ENCODE data around the gene CRYAA. TPM values are rescaled to one million over a fixed set of nuclear protein-coding genes. Genes with fewer than 3 reads are reported as not detected.

Gene CRYAA
- total and polyA plus RNA-seq, 2 of the 8 experiments (the other 6 are each of a cell fraction or from before 2014, with no cell fraction given): not detected

GRCh38 chr21:43195121-43196021 is 26.6 kb downstream of the CRYAA start:
- H4K5ac ChIP-seq (ENCODE audit: insufficient read length, low read depth, low read length): no peak overlapping the region
- no peaks in the 10 kb centered on the region for H3K27me3 ChIP-seq (replicated peaks in 1 of 4; ENCODE audit: control insufficient read depth in 3 of 4, extremely low read depth in 1 of 4, insufficient read depth in 3 of 4, low read length in 3 of 4)
- H3K23me2 ChIP-seq (ENCODE audit: low read depth, low read length): peaks cover 4% of the 10 kb centered on the region; the same call in 1 of the 2 replicates
- H3K79me2 ChIP-seq (ENCODE audit: control insufficient read depth in 1 of 2, insufficient read depth in 2 of 2, low read length in 2 of 2): no peaks in the 10 kb centered on the region
- FAIRE-seq (no peak), DNase-seq (ENCODE audit: low read depth in 1 of 2, low spot score in 2 of 2) (no peak)
- no peak overlapping the region for H2AK5ac ChIP-seq (ENCODE audit: low read depth, low read length)
- ChIA-PET POLR2A (ENCODE audit: partially characterized antibody) (no interaction called here), CTCF (ENCODE audit: partially characterized antibody) (interaction anchor here (0.5 to 0.8 kb wide), 2 partner anchors 97 to 1052 kb away, joined by 3 read pairs; no protein-coding TSS in a partner anchor)
- H3K14ac ChIP-seq (ENCODE audit: insufficient read length): no peak overlapping the region
- no peaks in the 10 kb centered on the region for H3K36me3 ChIP-seq (ENCODE audit: control insufficient read depth in 2 of 4, insufficient read depth in 4 of 4, low read length in 3 of 4)
- no peak overlapping the region for H3K23ac ChIP-seq (ENCODE audit: insufficient read length)
- H4K8ac ChIP-seq (ENCODE audit: extremely low read depth, insufficient read depth, low read length): peak overlapping the region; percentile 53
- 87% methylated on average over 30 of the region's 32 CpGs; no CpG with 5 or more reads in 1 of the 2 experiments for WGBS, 2 experiments (ENCODE audit: extremely low coverage in 1 of 2, insufficient coverage in 1 of 2, insufficient read length in 1 of 2, insufficient replicate concordance in 2 of 2, low coverage in 1 of 2, low lambda C conversion rate in 2 of 2, missing lambda C conversion rate in 1 of 2)
- H2BK5ac ChIP-seq (ENCODE audit: low read depth, low read length): no peak overlapping the region
- no peaks in the 10 kb centered on the region for H3K9me3 ChIP-seq (ENCODE audit: insufficient read depth in 2 of 2, low read depth in 1 of 2, low read length in 1 of 2)
- H2BK120ac ChIP-seq (replicated peaks; ENCODE audit: low read depth, low read length): no peak overlapping the region
- no peak overlapping the region for H3K56ac ChIP-seq (replicated peaks; ENCODE audit: insufficient read length, low read depth, low read length)
- H3K4me2 ChIP-seq (ENCODE audit: insufficient read depth in 1 of 2, low read depth in 2 of 2, low read length in 2 of 2): no peak overlapping the region
- H3K18ac ChIP-seq (ENCODE audit: extremely low read depth, low read length): no peak overlapping the region; the same call in 1 of the 2 replicates
- no peak overlapping the region for H3K4ac ChIP-seq (replicated peaks; ENCODE audit: insufficient read length, low read depth, low read length)
- H3K79me1 ChIP-seq (ENCODE audit: low read depth, low read length): no peaks in the 10 kb centered on the region
- H2BK12ac ChIP-seq (ENCODE audit: low read depth, low read length): no peak overlapping the region
- H3K4me1 ChIP-seq (replicated peaks in 1 of 4; ENCODE audit: control insufficient read depth in 3 of 4, insufficient read depth in 4 of 4, low read length in 3 of 4): peaks cover 0 to 5% (median 0%) of the 10 kb centered on the region in 4 experiments; a peak in 1 of 7 replicates
- no peak overlapping the region for H2BK15ac ChIP-seq (ENCODE audit: low read length)
- H3K4me3 ChIP-seq (ENCODE audit: extremely low read depth in 1 of 4, insufficient read depth in 2 of 4, low read depth in 3 of 4, low read length in 4 of 4): no peak overlapping the region
- H4K20me1 ChIP-seq (replicated peaks in 1 of 2; ENCODE audit: control insufficient read depth in 1 of 2, insufficient read depth in 2 of 2, low read length in 2 of 2): no peaks in the 10 kb centered on the region
- H3K27ac ChIP-seq (ENCODE audit: low read depth, low read length): no peak overlapping the region
- H3K9ac ChIP-seq (replicated peaks in 1 of 4; ENCODE audit: extremely low read depth in 1 of 4, low read depth in 3 of 4, low read length in 3 of 4): no peak overlapping the region
- no peak overlapping the region for H2BK20ac ChIP-seq (ENCODE audit: low read length)
- no peak overlapping the region for H4K91ac ChIP-seq (replicated peaks; ENCODE audit: insufficient read length, low read length)
- no peak overlapping the region for H2AFZ ChIP-seq (ENCODE audit: low read length)
- TF ChIP-seq USF2 (IDR thresholded peaks at IDR 0.05; ENCODE audit: low read length) (no peak), FOSL1 (IDR thresholded peaks at IDR 0.05; ENCODE audit: insufficient read depth, low read depth, low read length) (no peak), NRF1 (IDR thresholded peaks at IDR 0.05; ENCODE audit: low read depth, low read length) (no peak), YY1 (IDR thresholded peaks at IDR 0.05; ENCODE audit: low read depth, low read length) (no peak), HDAC2 (IDR thresholded peaks at IDR 0.05; ENCODE audit: borderline replicate concordance in 1 of 2, low read depth in 2 of 2, low read length in 2 of 2) (no peak), ASH2L (IDR thresholded peaks at IDR 0.05; ENCODE audit: low read length) (no peak), KDM4A (IDR thresholded peaks at IDR 0.05; ENCODE audit: low read depth, low read length, severe bottlenecking) (no peak), RBBP5 (IDR thresholded peaks at IDR 0.05; ENCODE audit: borderline replicate concordance, low read depth, low read length) (no peak), CTBP2 (IDR thresholded peaks at IDR 0.05; ENCODE audit: borderline replicate concordance, insufficient read depth, insufficient read length, low read length) (no peak)
